HG03378 (cell line): Measurements from ENCODE around the gene GAB3.

Experiments used
- ATAC-seq: cut with Tn5 transposase; IDR thresholded peaks from one replicate; pipeline ENCODE4 v1.9.1; 2021; ENCODE audit warnings: mild to moderate bottlenecking, moderate library complexity; ENCODE audit not compliant: unreplicated experiment

The GAB3 gene, protein sequence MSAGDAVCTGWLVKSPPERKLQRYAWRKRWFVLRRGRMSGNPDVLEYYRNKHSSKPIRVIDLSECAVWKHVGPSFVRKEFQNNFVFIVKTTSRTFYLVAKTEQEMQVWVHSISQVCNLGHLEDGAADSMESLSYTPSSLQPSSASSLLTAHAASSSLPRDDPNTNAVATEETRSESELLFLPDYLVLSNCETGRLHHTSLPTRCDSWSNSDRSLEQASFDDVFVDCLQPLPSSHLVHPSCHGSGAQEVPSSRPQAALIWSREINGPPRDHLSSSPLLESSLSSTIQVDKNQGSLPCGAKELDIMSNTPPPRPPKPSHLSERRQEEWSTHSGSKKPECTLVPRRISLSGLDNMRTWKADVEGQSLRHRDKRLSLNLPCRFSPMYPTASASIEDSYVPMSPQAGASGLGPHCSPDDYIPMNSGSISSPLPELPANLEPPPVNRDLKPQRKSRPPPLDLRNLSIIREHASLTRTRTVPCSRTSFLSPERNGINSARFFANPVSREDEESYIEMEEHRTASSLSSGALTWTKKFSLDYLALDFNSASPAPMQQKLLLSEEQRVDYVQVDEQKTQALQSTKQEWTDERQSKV

DNA sequence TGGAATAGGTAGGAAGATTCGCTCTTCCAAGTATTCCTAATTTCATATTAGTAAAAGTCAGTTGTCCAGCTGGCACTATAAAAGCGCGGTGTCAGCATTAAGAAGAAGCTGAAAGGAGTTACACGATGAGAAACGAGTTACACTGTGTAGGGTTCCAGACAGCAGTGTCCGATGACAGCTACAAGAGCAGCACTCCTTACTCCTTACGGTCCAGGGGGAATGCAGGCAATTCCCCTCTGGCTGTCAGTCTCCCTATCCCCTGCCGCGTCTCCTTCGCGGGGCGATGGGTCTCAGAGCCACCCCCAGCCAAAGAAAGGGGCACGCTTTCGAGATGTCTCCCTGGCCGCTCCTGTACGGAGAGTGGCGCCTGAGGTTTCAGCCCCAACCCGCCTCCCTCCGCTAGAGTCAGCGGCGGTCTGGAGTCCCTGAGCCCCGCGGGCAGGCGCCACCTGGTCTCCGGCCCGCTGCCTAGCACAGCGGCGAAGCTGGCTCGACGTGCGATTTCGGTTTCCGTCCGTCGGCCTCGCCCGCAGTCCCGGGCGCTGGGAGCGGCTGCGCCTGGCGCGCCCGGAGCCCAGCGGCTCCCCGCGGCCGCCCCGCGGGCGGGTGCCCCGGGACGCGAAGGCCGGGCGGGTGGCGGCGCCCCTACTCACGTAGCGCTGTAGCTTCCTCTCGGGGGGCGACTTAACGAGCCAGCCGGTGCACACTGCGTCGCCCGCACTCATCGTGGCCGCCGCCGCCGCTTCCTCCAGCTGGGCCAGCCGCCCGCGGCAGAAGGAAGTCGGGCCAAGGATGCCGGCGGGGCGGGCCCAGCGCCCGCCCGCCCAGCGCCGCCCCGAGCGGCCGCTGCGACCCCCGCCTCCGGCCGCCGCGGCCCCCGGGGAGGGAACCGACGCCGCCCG lies at the start of gene GAB3:
Gene GAB3, minus strand, starts transcription at position 777 of the 902 bp plus-strand sequence. Its CDS starts 52 bp downstream, at position 725.
- no peak for ATAC-seq

DNA sequence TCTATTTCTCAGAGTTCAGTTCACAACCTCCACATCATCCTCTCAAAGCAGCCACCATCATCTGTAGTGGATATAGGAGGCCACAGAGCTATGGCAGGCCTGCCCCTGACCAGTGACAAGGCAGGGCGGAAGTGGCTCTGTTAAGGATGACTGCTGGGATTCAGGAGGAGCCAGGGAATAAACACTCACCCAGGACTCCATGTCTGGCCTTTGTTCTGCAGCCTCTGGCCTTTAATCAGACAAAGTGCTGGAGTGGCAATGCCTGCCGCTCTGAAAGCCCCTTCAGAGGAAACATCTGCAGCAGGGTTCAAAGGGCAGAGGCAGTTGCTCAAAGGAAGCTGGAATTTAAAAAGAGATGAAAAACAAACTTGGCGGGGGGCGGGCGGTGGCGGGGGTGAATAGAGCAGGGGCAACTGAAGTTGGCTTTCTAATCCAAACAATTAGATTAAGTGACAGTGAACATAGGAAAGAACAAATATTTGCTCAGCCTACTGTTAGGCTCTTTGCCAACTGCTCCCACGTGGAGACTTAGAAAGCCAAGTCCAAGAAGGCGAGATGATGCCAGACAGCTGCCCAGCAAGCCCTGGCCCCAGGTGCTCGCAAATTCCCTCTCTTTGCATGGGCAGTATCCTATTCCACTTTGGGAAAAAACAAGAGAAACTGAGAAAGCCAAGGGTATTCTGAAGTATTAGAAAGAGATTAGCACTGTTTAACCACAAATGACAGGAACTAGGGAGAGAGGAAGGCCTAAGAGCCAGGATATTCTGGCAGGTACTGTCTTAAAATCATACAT lies 48.9 kb upstream of the GAB3 start:
- ATAC-seq: no peak

DNA sequence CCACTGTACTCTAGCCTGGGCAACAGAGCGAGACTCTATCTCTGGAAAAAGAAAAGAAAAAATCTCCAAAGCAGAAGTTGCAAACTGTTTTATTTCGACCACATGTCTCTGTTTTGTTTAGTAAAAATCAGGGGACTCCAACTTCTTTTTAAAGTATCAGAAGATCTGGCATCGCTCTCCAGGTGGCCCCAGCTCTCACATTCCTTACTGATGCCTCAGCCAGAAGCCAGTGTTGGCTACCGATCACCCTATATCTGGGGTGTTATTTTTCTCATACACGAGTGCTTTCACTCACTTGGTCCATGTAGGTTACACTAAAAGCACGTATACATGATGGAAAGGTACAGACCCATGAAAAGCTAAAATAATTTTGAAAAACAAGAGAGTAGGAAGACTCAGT lies 46.1 kb upstream of the GAB3 start:
- ATAC-seq: no peak

DNA sequence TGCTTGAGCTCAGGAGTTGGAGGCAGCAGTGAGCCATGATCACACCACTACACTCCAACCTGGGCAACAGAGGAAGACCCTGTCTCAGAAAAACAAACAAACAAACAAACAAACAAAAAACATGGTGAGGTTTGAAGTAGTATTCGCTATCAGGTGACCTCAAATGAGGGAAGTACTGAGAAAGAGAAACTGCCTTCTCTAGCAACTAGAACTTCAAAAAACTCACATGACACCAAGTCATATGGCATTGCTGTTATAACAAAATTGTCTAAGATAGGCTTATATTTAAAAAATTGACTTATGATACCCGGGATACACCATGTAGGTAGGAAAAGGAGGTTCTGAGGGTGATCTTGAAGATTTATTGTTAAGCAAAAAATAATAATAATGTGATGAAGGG lies 44.1 kb upstream of the GAB3 start:
- ATAC-seq: no peak

DNA sequence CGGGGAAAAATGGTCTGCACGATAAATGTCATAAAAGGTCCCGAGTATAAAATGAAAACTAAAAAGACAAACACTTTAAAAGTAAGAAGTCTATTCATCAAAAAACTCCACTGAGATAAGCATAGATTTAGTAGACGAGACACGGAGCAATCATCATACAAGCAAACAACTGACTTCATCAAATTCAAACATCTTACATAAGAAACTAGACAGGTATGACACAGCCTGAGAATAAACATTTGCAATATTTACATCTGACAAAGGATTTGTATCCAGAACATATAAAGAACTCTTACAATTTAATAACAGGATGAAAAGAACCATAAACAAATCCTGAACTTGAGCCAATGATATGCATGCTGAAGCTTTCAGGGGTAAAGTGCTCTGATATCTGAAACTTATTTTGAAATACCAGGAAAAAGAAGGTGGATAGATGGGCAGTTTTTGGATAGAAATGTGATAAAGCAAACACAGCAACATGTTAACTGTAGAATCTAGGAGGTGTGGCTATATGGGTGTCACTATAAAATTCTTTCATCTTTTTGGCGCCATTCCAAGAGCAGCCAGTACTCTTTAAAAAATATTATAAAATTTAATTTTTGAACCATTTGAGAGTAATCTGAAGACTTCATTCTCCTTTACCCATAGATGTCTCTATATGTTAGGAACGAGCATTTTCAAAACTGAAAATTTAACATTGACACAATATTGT lies 42.4 kb upstream of the GAB3 start:
- ATAC-seq: no peak

DNA sequence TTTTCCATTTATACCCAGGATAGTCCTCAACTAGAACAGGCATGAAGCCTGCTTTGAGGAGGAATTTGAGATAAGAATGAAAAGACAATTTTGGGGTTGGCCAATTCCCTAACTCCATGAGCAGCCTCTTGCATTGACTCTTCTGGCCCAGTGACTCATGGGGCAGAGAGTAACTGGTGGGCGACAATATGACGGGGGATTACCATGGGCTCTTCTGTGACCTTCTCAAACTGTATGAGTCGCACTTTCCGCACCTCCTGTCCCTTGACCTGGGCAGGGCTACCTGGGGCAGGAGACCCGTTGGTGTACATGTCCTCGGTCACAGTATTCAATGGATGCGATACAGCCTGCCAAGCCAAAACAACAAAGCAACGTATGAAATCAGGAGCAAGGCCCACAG lies 41.1 kb upstream of the GAB3 start:
- ATAC-seq: no peak

DNA sequence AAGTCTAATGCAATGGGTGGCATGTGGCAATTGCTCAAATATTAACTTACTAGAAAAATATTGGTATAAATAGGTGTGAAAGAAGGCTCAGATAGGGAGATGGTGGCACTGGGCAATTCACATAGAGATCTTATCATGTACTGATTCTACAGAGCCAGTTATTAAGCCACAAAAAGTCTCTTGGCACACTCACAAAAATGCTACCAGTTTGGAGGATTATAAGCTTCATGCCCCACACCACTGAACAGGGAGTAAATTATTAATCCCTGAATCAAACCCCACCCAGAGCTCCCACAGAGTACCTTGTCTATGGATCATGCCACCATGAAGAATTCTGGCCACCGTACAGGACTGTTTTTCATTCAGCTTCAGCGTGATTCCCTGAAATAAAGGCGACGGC lies 40.6 kb upstream of the GAB3 start:
- ATAC-seq: no peak

DNA sequence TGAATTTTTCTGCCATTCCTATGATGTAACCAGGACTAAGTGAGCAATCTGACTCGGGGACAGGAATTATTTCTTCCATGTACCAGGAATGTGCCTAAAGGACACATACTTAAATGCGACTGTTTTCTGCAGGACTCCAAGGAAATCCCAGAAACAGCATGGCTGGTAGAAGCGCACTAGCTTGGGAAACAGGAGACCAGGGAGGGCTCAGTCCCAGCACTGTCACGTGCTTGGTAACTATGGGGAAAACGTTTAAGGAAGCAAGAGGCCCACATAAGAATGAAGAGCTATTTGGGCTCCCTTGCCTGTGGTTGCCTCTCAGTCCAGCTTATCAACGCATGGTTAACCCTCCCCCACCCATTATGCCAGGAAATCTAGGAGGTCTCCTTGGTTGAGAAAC lies 34.8 kb upstream of the GAB3 start:
- ATAC-seq: no peak

DNA sequence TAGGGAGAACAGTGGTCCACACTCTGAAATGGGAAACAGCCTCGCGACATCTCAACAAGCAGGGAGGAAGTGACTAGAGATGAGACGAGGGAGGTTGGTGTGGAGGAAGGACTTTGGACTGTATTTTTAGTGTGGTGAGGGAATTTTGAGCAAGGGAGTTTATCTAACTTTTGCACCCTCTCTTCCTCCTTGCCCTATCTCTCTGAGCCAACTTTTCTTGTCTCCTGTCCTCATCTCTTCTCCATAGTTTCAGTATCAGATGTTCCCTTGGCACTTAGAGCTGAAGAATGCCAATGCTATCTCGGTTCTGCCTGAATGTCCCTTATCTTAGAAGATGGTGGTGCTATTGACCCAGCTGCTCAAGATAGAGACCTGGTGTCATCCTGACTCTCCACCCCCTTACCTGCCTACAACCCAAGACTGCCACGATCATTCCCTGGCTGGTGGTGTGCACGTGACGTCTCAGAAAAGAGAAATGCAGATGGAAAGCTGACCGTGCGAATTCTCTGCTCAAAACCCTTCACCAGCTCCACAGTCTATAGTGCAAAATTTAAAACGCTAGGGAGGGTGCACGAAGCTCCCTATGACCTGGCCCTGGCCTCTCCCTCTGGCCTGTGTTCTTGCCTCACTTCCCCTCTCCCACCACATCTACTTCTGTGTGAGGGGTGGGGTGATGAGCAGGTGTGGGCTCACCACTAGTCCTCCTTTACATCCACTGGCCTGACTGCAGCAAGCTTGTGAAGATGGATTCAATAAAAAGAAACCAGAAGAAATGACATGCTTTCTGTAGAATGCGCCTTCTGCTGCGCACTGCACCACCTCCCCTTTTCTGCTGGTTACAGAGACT lies 33.5 kb upstream of the GAB3 start:
- no peak for ATAC-seq

DNA sequence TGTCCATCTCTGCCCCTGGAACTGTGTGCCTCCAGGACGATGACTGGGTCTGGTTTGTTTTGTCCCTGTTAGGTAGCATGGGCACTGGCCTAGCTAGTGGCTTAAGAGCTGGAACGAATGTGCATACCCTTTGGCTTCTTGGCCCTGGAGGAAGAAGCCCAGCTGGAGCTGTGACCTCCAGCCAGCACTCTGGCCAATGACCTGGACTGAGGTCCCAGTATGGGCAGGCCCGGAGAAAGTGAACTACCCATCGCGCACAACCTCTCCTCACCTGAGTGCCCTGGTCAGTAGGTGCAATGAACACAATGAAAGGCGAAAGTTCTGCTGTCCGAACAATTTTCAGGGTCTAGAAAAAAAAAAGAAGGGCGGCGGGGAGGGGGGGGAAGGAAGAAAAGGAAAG lies 30.1 kb upstream of the GAB3 start:
- ATAC-seq: no peak

DNA sequence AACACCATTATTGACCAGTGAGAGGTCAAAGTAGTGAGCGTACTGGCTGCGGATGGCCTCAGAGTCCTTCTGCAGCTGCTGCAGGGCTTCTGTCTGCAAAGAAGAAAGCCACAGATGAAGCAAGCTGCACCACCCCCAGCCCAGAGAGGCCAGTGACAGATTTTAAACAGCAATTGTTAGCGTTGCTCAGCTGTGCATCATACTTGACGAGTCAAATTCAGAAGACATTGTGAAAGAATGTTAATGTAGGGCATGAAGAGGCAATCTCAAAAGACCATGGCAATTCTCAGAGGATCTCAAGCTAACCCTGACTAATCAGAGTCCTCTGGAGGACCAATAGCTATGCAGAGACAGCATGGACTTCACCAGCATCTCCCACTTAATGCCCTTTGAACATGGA lies 28.4 kb upstream of the GAB3 start:
- ATAC-seq: no peak

DNA sequence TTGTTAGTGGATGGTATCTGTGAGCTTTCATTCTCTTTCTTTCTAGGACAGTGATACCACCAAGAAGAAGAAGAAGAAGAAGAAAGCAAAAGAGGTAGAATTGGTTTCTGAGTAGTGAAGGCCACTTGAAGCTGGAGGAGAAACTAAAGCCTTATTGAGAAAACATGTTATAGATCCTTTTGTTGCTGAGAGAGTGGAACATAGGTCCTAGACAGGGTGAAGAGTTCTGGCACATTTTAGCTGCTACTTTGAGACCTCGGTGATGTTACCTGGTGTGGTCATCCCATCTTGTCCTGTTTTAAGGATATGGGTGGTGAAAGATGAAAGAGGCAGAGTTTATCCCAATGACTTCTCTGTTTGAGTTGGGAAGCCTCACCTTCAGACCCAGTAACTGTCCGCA lies 25.9 kb upstream of the GAB3 start:
- ATAC-seq: no peak

DNA sequence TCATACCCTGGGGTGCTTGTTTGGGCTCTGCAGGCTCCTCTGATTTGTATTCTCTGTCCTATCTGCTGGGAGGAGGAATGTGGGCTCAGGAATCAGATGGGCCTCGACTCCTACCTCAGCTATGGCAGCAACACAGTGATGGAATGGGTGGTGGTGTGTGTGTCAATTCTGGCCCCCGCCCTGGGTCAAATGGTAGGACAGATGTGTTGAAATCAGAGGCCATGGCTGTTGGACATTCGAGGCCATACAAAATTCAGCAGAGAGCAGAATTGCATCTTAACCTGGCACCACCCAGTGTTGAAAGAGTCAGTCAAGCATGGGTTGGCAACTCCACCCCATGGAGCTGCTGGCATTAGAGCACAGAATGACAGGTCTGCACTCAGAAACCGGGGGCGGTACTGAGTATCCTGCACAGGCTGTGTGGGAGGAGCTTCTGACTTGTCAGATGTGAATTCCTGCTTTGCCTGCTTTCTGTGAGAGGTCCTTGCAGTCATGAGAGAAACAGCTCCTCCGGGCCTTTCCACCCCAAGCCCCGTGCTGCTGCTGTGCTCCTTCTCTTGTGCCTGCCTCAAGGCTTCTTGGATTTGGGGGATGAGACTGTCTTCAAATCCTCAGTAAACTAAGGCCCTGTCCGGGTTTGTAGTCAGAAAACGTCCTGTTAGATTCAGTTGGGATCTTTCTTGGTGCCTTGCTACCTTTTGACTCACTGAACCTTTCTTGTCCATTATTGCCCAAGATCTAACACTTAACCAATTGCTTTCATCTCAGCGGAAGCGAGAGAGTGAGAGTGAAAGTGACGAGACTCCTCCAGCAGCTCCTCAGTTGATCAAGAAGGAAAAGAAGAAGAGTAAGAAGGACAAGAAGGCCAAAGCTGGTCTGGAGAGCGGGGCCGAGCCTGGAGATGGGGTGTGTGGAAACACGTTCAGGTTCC lies 24.8 kb upstream of the GAB3 start:
- no peak for ATAC-seq

DNA sequence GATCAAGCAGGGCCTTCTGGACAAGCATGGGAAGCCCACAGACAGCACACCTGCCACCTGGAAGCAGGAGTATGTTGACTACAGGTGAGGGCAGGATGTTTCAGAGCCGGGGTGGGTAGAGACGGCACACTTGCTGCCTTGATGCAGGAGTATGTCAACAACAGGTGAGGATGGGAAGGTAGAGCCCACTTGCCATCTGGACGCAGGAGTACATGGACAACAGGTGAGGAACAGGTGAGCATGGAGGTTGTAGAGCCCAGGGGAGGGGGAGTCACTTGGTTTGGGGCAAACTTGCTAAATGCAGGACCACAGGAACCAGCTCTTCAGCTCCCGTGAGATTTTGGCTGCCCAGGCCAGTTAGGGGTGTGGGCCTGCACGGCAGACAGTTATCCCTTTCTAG lies 23.7 kb upstream of the GAB3 start:
- no peak for ATAC-seq

DNA sequence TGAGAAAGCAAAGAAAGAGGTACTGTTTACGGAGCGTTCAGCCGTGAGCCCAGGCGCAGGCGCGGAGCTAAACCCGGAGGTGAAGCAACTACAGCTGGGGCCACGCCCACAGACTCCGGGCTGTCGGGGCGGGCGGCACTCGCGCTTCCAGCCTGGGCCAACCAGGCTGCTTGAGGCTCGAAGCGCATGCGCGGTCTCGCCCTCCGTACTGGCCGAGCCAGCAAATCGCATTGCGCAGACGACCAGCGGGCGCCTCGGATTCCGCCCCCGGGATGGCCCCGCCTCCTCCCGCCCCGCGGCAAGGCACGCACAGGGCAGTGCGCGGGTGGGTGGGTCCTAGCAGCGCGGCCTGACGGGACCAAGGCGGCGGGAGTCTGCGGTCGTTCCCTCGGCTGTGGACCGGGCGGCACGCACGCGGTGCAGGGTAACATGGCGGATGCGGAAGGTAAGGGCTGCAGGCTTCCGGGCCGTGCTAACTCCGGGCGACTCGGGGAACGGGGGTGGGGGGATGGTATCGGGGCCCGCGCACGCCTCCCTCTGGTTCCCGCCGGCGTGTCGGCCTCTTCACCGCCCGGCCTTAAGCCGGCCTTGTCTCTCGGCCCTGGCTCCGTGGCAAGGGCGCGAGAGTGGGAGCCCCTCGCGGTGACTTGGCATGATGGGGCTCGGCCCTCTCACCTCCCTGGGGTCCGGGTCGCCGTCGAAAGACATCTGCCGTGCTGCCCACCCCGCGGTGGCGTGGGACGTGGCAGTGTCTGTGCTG lies 11.8 kb upstream of the GAB3 start, which contains the start of gene DKC1:
Gene DKC1, plus strand, starts transcription at position 328 of the 760 bp plus-strand sequence. Its CDS starts 102 bp downstream, at position 430.
- peak; percentile 82 for ATAC-seq

DNA sequence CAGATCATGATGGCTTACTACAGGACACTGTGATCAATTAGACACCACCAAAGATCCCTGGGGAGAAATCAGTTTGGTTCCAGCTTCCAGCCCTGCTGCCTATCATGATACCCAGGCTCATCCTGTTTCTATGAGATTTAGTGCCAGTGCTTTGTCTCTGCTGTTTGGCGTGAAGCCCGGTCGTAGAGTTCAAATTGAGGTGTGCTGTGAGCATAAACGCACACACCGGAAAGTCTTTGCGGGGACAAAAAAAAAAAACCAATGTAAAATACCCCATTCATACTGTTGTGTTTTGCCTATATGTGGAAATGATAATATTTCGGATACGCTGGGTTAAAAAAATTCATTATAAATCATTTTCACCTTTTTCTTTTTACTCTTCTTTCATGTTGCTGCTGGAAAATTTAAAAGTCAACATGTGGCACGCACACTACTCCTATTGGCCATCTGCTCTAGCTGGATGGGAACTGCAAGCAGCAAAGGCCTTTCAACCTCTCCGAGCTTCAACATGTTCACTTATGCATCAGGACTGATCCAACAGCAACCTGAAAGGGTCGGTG lies 11.2 kb upstream of the GAB3 start:
- no peak for ATAC-seq

DNA sequence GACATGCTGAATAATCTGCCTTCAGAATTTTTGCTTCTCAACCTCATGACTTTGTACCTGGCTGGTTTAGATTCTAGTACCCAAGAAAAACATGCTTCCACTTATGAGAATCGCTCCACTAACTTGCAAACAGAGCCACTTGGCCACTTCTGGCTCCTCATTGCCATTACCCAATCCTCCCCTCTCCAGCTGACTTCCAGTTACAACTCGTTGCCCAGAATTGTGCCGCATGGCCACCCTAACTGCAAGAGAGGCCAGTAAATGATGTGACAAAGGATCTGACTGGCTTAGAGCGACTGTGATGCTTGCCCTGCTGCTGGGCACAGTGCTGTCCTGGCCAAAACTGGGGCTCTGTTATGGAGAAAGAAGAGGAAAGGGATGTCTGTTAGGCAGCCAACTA lies 7.8 kb upstream of the GAB3 start:
- no peak for ATAC-seq
